ENCODE measurements around the gene LDLRAD4.

GRCh38 chr18:13257361-13257980 is 38.9 kb downstream of the LDLRAD4 start:
- no peak for TF ChIP-seq CTCF (IDR thresholded peaks at IDR 0.05; ENCODE audit: insufficient read depth, low read length)
- no peak for TF ChIP-seq POLR2AphosphoS5 (IDR thresholded peaks at IDR 0.05; ENCODE audit: low read depth)
- no peak for TF ChIP-seq REST (IDR thresholded peaks at IDR 0.05; ENCODE audit: insufficient replicate concordance, low read depth)
- TF ChIP-seq SPI1 (IDR thresholded peaks at IDR 0.05; ENCODE audit: borderline replicate concordance, low read depth) = no peak

Data from HL-60 (cell line).